Heart left ventricle (tissue), 16 donors: Measurements from ENCODE around the gene DPYSL4. TPM values are rescaled to one million over a fixed set of nuclear protein-coding genes. Genes with fewer than 3 reads are reported as not detected.
A peak's percentile ranks its signal among the peaks of the same experiment; 100 is the strongest.

Experiments used
- ATAC-seq, 4 donors: fragments of 200-7000 bp; cut with Tn5 transposase; one replicate each; pipeline ENCODE4 v1.9.1; 2020 to 2022; ENCODE audit warnings: moderate library complexity in 4 of 4, mild to moderate bottlenecking in 3 of 4, moderate number of reproducible peaks in 1 of 4
- DNase-seq, 5 donors: peaks; one replicate each; pipeline ENCODE4 v3.0.0-alpha.2; 2020
- H3K27ac ChIP-seq, 12 donors: fragments of 200-600 bp; sonication (generic) in 4 of 12; one replicate each; pipeline versions ENCODE4 v1.5.0 to v1.8.0; 2016 to 2022; ENCODE audit warnings: mild to moderate bottlenecking in 2 of 12
- H3K27me3 ChIP-seq, 9 donors: fragments of 200-600 bp; sonication (generic) in 2 of 9; one replicate each; pipeline versions ENCODE4 v1.5.1 to v1.8.0; 2016 to 2022; ENCODE audit warnings: mild to moderate bottlenecking in 3 of 9
- H3K36me3 ChIP-seq, 9 donors: fragments of 200-600 bp; sonication (generic) in 2 of 9; one replicate each; pipeline versions ENCODE4 v1.5.0 to v1.8.0; 2018 to 2022; ENCODE audit warnings: mild to moderate bottlenecking in 2 of 9
- H3K4me1 ChIP-seq, 12 donors: fragments of 200-600 bp; sonication (generic) in 4 of 12; one replicate each; pipeline versions ENCODE4 v1.5.0 to v1.8.0; 2016 to 2022; ENCODE audit warnings: mild to moderate bottlenecking in 3 of 12
- H3K4me3 ChIP-seq, 12 donors: fragments of 200-600 bp; sonication (generic) in 4 of 12; one replicate each; pipeline versions ENCODE4 v1.5.0 to v1.8.0; 2017 to 2022; ENCODE audit warnings: mild to moderate bottlenecking in 9 of 12, moderate library complexity in 4 of 12
- H3K9me3 ChIP-seq, 12 donors: fragments of 200-600 bp; sonication (generic) in 4 of 12; one replicate each; pipeline versions ENCODE4 v1.5.0 to v1.8.0; 2016 to 2022; ENCODE audit warnings: mild to moderate bottlenecking in 1 of 12
- CTCF ChIP-seq, 12 donors: fragments of 200-600 bp; sonication (generic) in 4 of 12; IDR thresholded peaks; one replicate each; pipeline versions ENCODE4 v1.5.0 to v1.8.0; 2018 to 2022; ENCODE audit warnings: antibody characterized with exemption in 12 of 12, mild to moderate bottlenecking in 5 of 12
- POLR2A ChIP-seq, 2 donors: fragments of 450-650 bp; IDR thresholded peaks; one replicate each; pipeline ENCODE4 v1.6.1; 2017; ENCODE audit warnings: antibody characterized with exemption in 2 of 2, mild to moderate bottlenecking in 2 of 2, moderate library complexity in 2 of 2
- WGBS, 4 donors: extraction: QIAGEN DNeasy Blood & Tissue Kit in 2 of 4; methylation state at CpG; one replicate each; pipeline versions ENCODE4 v1.1.5 to v1.1.7; 2013 to 2018; 5-methylcytosine and 5-hydroxymethylcytosine counted together
- intact Hi-C, 10 donors: fragments of 100-400 bp; cut with DNase I; formaldehyde crosslinking; loops; one replicate each; pipeline versions ENCODE4 v1.11.1 to v1.14.2; 2022
- polyA plus RNA-seq, 2 donors: library from polyadenylated mRNA; stranded (reverse); fragments of 200-250 nt; gene quantifications; one replicate each; pipeline ENCODE4 v1.2.3, GENCODE V29; 2013
- total RNA-seq, 9 donors: library from RNA; depleted of rRNA in 2 of 9; stranded (reverse); fragments of >200 nt in 2 of 9; fragmentation: NEBNext Ultra II Directional in 3 of 9; extraction: Animal tissue kit (Norgen Biotek cat#: 25700) in 3 of 9; gene quantifications; one replicate each; pipeline versions ENCODE4 v1.1.0 to v1.2.4, GENCODE V29; 2016 to 2023
- donor health status: ischemic (EF 13 %, LVEDD 7.1; RV severe dilation, severe dysfunction).
- donor health status: healthy with polysubstance abuse.
- donor health status: DM: no; HTN: yes; CAD: no.
- donor health status: DM: no; HTN: no; CAD: no.
- donor health status: ischemic (EF 25% LVEDD 6.9; RV normal size, moderate dysfunction).
- donor health status: ischemic (EF 25% LVEDD 5.7; RV mildly dilated, moderate dysfunction).
- donor health status: healthy.
- donor health status: DM: yes; HTN: yes; CAD: no.
- donor health status: ischemic (EF 35%, LVEDD 5.7; RV mildly dilated, moderate dysfunction).
- donor health status: nonischemic (EF 11% LVEDD 7.7; RV severe dilation, severe dysfunction).
- donor health status: DM: yes; HTN: yes; CAD: no.
- donor health status: PGD.
- donor health status: ischemic (EF 29% LVEDD 5.4; RV normal size, mild dysfunction).
- donor health status: nonischemic (EF 23%, LVEDD 6.1; RV moderate dilation, normal function).

DPYSL4 gene
- total and polyA plus RNA-seq, 11 donors = 4.0 to 127 (median 33.1) TPM

GRCh38 chr10:132232023-132232951 lies 45.5 kb downstream of the DPYSL4 start:
- 82 to 88% (median 86%) methylated on average over 33 to 35 of the region's 35 CpGs for WGBS, 4 donors
- peaks cover 0 to 39% (median 0%) of the 10 kb centered on the region in 12 donors for H3K4me1 ChIP-seq
- peak in 3 of 5 donors; percentile 33 to 73 (median 69) for DNase-seq
- H3K27ac ChIP-seq = peak overlapping the region in 1 of 12 donors; percentile 23
- intact Hi-C loops = loop anchor here in 1 of 10 donors (10.0 kb wide), 1 partner anchor 413 kb away; no protein-coding TSS in a partner anchor
- H3K9me3 ChIP-seq = no peaks in the 10 kb centered on the region
- no peaks in the 10 kb centered on the region for H3K36me3 ChIP-seq
- TF ChIP-seq CTCF (IDR thresholded peaks at IDR 0.05) (no peak), POLR2A (IDR thresholded peaks at IDR 0.05) (no peak)
- no peak for ATAC-seq
- no peak overlapping the region for H3K4me3 ChIP-seq
- no peaks in the 10 kb centered on the region for H3K27me3 ChIP-seq

- Histone ChIP-seq H3K27ac (peak overlapping the region in 1 of 12 donors; percentile 23), H3K4me1 (peaks cover 0 to 39% (median 0%) of the 10 kb centered on the region in 12 donors), H3K4me3 (no peak overlapping the region), H3K27me3 (no peaks in the 10 kb centered on the region), H3K36me3 (no peaks in the 10 kb centered on the region), H3K9me3 (no peaks in the 10 kb centered on the region)
- WGBS, 4 donors = 84 to 98% (median 89%) methylated on average over 9 of the region's 9 CpGs
- intact Hi-C loops = loop anchor here in 1 of 10 donors (10.0 kb wide), 1 partner anchor 412 kb away; no protein-coding TSS in a partner anchor
- TF ChIP-seq POLR2A (IDR thresholded peaks at IDR 0.05) (no peak), CTCF (IDR thresholded peaks at IDR 0.05) (no peak)
- DNase-seq = peak in 1 of 5 donors; percentile 49
- no peak for ATAC-seq
Observed at GRCh38 chr10:132232981-132233380, 46.2 kb downstream of the DPYSL4 start.

- Histone ChIP-seq H3K4me3 (no peak overlapping the region), H3K4me1 (peaks cover 0 to 39% (median 0%) of the 10 kb centered on the region in 12 donors), H3K9me3 (no peaks in the 10 kb centered on the region), H3K36me3 (no peaks in the 10 kb centered on the region), H3K27ac (no peak overlapping the region), H3K27me3 (no peaks in the 10 kb centered on the region)
- ATAC-seq = no peak
- no peak for TF ChIP-seq CTCF (IDR thresholded peaks at IDR 0.05)
- TF ChIP-seq POLR2A (IDR thresholded peaks at IDR 0.05) = no peak
- DNase-seq = peak in 1 of 5 donors; percentile 47
- WGBS, 4 donors = 82 to 94% (median 87%) methylated on average over 14 to 18 of the region's 18 CpGs
- intact Hi-C loops = loop anchor here in 1 of 10 donors (10.0 kb wide), 1 partner anchor 411 kb away; no protein-coding TSS in a partner anchor
Observed at GRCh38 chr10:132233501-132234085, 46.8 kb downstream of the DPYSL4 start.

- WGBS, 4 donors = 94 to 97% (median 96%) methylated on average over 6 of the region's 6 CpGs
- Histone ChIP-seq H3K27me3 (no peaks in the 10 kb centered on the region), H3K4me1 (peaks cover 0 to 32% (median 0%) of the 10 kb centered on the region in 12 donors), H3K9me3 (no peaks in the 10 kb centered on the region), H3K36me3 (no peaks in the 10 kb centered on the region), H3K4me3 (no peak overlapping the region), H3K27ac (no peak overlapping the region)
- DNase-seq = no peak
- ATAC-seq = no peak
- TF ChIP-seq CTCF (IDR thresholded peaks at IDR 0.05) = no peak
- intact Hi-C loops = loop anchor here in 1 of 10 donors (10.0 kb wide), 1 partner anchor 410 kb away; no protein-coding TSS in a partner anchor
Observed at GRCh38 chr10:132234860-132235259, 48.1 kb downstream of the DPYSL4 start.
